ENCODE results near the gene IPO4. TPM values are rescaled to one million over a fixed set of nuclear protein-coding genes. Genes with fewer than 3 reads are reported as not detected.

IPO4 gene
- total RNA-seq, 1 donor from 2014 or later = 14.9 TPM

GRCh38 chr14:24195186-24196070 lies 6.8 kb upstream of the IPO4 start, which contains the start of gene TM9SF1:
TSS of gene TM9SF1 (minus strand) at chr14:24195441. CDS start at chr14:24195019, 422 bp downstream.
- ATAC-seq = peak; percentile 95
- intact Hi-C loops (cut with micrococcal nuclease) = no loop called here
- peak; percentile 93 for DNase-seq

- no peak for ATAC-seq
- intact Hi-C loops (cut with micrococcal nuclease) = no loop called here
- DNase-seq = no peak
Observed at GRCh38 chr14:24194873-24195185, 6.2 kb upstream of the IPO4 start.

GRCh38 chr14:24194186-24194872 lies 5.7 kb upstream of the IPO4 start:
- DNase-seq = no peak
- ATAC-seq = no peak
- intact Hi-C loops (cut with micrococcal nuclease) = no loop called here

- intact Hi-C loops (cut with micrococcal nuclease) = no loop called here
- no peak for DNase-seq
- ATAC-seq = no peak
Observed at GRCh38 chr14:24192933-24193332, 4.3 kb upstream of the IPO4 start.

- DNase-seq (no peak), ATAC-seq (no peak)
- intact Hi-C loops (cut with micrococcal nuclease) = no loop called here
Observed at GRCh38 chr14:24190416-24190815, 1.8 kb upstream of the IPO4 start.

- DNase-seq = no peak
- intact Hi-C loops (cut with micrococcal nuclease) = no loop called here
- ATAC-seq = no peak
Observed at GRCh38 chr14:24189460-24189859, 844 bp upstream of the IPO4 start.

- ATAC-seq (no peak), DNase-seq (no peak)
- intact Hi-C loops (cut with micrococcal nuclease) = no loop called here
Observed at GRCh38 chr14:24189059-24189375, 401 bp upstream of the IPO4 start.

- intact Hi-C loops (cut with micrococcal nuclease) = no loop called here
- no peak for ATAC-seq
- no peak for DNase-seq
Observed at GRCh38 chr14:24187539-24187915, 1.1 kb downstream of the IPO4 start.

- DNase-seq (no peak), ATAC-seq (no peak)
- intact Hi-C loops (cut with micrococcal nuclease) = no loop called here
Observed at GRCh38 chr14:24186831-24187538, 1.6 kb downstream of the IPO4 start.

- ATAC-seq (no peak), DNase-seq (no peak)
- intact Hi-C loops (cut with micrococcal nuclease) = no loop called here
Observed at GRCh38 chr14:24185741-24186140, 2.9 kb downstream of the IPO4 start.

GRCh38 chr14:24185026-24185425 lies 3.6 kb downstream of the IPO4 start:
- DNase-seq (no peak), ATAC-seq (no peak)
- intact Hi-C loops (cut with micrococcal nuclease) = no loop called here

GRCh38 chr14:24184104-24184970 lies 4.3 kb downstream of the IPO4 start:
- intact Hi-C loops (cut with micrococcal nuclease) = no loop called here
- no peak for DNase-seq
- no peak for ATAC-seq

- ATAC-seq (no peak), DNase-seq (no peak)
- intact Hi-C loops (cut with micrococcal nuclease) = no loop called here
Observed at GRCh38 chr14:24183014-24183481, 5.6 kb downstream of the IPO4 start.

- no peak for DNase-seq
- no peak for ATAC-seq
- intact Hi-C loops (cut with micrococcal nuclease) = no loop called here
Observed at GRCh38 chr14:24182110-24182882, 6.3 kb downstream of the IPO4 start.

- intact Hi-C loops (cut with micrococcal nuclease) = no loop called here
- DNase-seq (no peak), ATAC-seq (no peak)
Observed at GRCh38 chr14:24181371-24182077, 7.1 kb downstream of the IPO4 start.

GRCh38 chr14:24179961-24180796 lies 8.4 kb downstream of the IPO4 start:
- intact Hi-C loops (cut with micrococcal nuclease) = no loop called here
- DNase-seq (no peak), ATAC-seq (peak; percentile 74)

- DNase-seq (no peak), ATAC-seq (peak; percentile 4)
Observed at GRCh38 chr14:24179294-24179960, 9.2 kb downstream of the IPO4 start.

More at GRCh38 chr14:24179294-24179960, 9.2 kb downstream of the IPO4 start:
- intact Hi-C loops (cut with micrococcal nuclease) = no loop called here

Data from left ventricle myocardium superior (tissue), 1 donor.